Measurements from ENCODE around the gene PBLD. TPM values are rescaled to one million over a fixed set of nuclear protein-coding genes. Genes with fewer than 3 reads are reported as not detected.
"Not testable (repeated sequence)": the region's sequence is repeated elsewhere in the genome, so short reads cannot be mapped to it uniquely, and the experiment has no call there.

Gene PBLD
- total RNA-seq, 4 donors from 2014 or later, result 1.9 to 4.8 (median 3.0) TPM

DNA sequence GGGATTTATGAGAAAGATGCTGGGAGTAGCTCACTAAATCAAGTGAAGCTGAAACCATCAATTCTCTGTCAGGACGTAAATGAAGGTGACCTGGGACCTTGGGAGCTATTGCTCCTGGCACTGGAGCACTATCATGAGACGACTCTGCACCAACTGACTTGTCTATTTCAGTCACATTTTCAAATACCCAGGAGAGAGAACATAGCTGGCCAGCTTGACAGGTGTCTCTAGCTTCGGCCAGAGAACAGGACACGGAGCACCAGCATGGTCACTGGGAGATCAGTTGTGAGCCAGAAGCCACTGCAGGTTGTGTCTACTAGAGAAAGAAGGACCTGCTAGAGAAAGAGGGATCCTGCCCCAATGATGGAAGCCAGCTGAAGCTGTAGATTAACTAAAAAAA is 83.4 kb downstream of the PBLD start:
- Histone ChIP-seq H3K9me3 (no peaks in the 10 kb centered on the region), H3K36me3 (no peaks in the 10 kb centered on the region), H3K4me1 (peaks cover 6 to 15% of the 10 kb centered on the region in 2 donors), H3K4me3 (no peak overlapping the region), H3K27ac (peak overlapping the region in 2 of 4 donors; percentile 12 to 60), H3K27me3 (no peaks in the 10 kb centered on the region)
- in situ Hi-C loops (cut with MboI; ENCODE audit: low sequenced_read_pairs in 4 of 4), result no loop called here
- TF ChIP-seq, protein P1, sequence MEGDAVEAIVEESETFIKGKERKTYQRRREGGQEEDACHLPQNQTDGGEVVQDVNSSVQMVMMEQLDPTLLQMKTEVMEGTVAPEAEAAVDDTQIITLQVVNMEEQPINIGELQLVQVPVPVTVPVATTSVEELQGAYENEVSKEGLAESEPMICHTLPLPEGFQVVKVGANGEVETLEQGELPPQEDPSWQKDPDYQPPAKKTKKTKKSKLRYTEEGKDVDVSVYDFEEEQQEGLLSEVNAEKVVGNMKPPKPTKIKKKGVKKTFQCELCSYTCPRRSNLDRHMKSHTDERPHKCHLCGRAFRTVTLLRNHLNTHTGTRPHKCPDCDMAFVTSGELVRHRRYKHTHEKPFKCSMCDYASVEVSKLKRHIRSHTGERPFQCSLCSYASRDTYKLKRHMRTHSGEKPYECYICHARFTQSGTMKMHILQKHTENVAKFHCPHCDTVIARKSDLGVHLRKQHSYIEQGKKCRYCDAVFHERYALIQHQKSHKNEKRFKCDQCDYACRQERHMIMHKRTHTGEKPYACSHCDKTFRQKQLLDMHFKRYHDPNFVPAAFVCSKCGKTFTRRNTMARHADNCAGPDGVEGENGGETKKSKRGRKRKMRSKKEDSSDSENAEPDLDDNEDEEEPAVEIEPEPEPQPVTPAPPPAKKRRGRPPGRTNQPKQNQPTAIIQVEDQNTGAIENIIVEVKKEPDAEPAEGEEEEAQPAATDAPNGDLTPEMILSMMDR (IDR thresholded peaks at IDR 0.05 in 4 of 5, conservative IDR thresholded peaks at IDR 0.05 in 1 of 5), result no peak
- no peak for TF ChIP-seq POLR2A (IDR thresholded peaks at IDR 0.05)
- peak; percentile 60 to 78 for DNase-seq
- intact Hi-C loops (cut with DNase I; ENCODE audit: low total_unique reads), result no loop called here
- ATAC-seq, result peak; percentile 95 to 98

DNA sequence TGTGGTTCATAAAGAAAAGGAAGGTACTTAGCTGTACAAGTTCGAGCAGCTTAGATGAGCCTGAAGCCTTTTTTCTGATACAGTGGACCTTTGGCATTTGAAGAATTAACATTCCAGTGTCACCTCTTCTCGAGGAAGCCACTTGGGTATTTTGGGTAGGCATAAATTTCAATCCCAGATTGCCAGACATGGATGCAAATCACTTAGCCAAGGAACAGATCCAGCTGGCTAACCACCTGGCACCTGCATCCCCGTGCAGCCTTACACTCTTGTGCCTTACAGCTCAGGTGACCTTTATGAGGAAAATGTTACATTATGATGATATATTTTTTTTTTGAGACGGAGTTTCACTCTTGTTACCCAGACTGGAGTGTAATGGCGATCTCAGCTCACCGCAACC is 84.8 kb downstream of the PBLD start:
- Histone ChIP-seq H3K4me1 (peaks cover 6 to 15% of the 10 kb centered on the region in 2 donors), H3K36me3 (no peaks in the 10 kb centered on the region)

DNA sequence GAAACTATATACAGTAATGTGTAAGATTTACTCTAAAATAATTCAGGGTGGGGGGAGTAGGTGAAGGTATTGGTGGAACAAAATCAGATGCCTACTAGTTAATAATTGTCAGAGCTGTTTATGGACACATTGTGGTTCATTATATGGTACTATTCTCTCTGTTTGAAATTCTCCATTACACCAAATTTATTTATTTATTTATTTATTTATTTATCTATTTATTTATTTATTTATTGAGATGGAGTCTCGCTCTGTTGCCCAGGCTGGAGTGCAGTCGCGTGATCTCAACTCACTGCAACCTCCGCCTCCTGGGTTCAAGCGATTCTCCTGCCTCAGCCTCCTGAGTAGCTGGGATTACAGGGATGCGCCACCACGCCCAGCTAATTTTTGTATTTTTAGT is 86.3 kb downstream of the PBLD start:
- H3K9me3 ChIP-seq; ATAC-seq; DNase-seq; H3K36me3 ChIP-seq; H3K27me3 ChIP-seq; H3K4me3 ChIP-seq; intact Hi-C loops (cut with DNase I; ENCODE audit: low total_unique reads); H3K27ac ChIP-seq; in situ Hi-C loops (cut with MboI; ENCODE audit: low sequenced_read_pairs in 4 of 4): not testable (repeated sequence)
- peaks cover 6 to 15% of the 10 kb centered on the region in 2 donors for H3K4me1 ChIP-seq

More for the DNA sequence above, 84.8 kb downstream of the PBLD start:
- H3K4me3 ChIP-seq, result no peak overlapping the region
- in situ Hi-C loops (cut with MboI; ENCODE audit: low sequenced_read_pairs in 4 of 4), result no loop called here
- H3K9me3 ChIP-seq, result no peaks in the 10 kb centered on the region
- no peaks in the 10 kb centered on the region for H3K27me3 ChIP-seq
- ATAC-seq (no peak), DNase-seq (no peak)
- intact Hi-C loops (cut with DNase I; ENCODE audit: low total_unique reads), result no loop called here
- TF ChIP-seq, protein P1 (IDR thresholded peaks at IDR 0.05 in 4 of 5, conservative IDR thresholded peaks at IDR 0.05 in 1 of 5), result no peak
- no peak for TF ChIP-seq POLR2A (IDR thresholded peaks at IDR 0.05)
- H3K27ac ChIP-seq, result no peak overlapping the region

DNA sequence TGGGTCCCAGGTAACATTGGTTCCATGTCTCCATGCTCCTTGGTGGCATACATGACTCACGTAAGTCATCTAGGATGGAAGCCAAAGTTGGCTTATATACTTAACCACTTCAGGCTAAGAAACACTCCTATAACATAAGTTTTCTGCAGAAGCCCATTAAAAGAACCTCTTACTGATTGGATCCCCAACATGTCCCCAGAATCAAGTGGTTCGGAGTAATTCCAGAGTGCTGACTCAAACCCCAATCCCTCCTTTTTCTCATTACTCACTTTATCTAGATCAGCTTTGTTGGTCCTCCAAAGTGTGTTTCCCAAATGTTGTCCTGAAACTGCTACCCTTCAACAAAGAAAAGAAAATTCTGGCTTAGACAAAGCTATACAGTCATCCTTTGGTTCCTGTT is 90.7 kb downstream of the PBLD start:
- ATAC-seq, result no peak
- Histone ChIP-seq H3K27me3 (no peaks in the 10 kb centered on the region), H3K4me3 (no peak overlapping the region), H3K36me3 (no peaks in the 10 kb centered on the region), H3K4me1 (no peaks in the 10 kb centered on the region), H3K27ac (no peak overlapping the region), H3K9me3 (no peaks in the 10 kb centered on the region)
- in situ Hi-C loops (cut with MboI; ENCODE audit: low sequenced_read_pairs in 4 of 4), result no loop called here
- no peak for TF ChIP-seq POLR2A (IDR thresholded peaks at IDR 0.05)
- TF ChIP-seq, protein P1 (IDR thresholded peaks at IDR 0.05 in 4 of 5, conservative IDR thresholded peaks at IDR 0.05 in 1 of 5), result no peak
- intact Hi-C loops (cut with DNase I; ENCODE audit: low total_unique reads), result no loop called here
- no peak for DNase-seq

DNA sequence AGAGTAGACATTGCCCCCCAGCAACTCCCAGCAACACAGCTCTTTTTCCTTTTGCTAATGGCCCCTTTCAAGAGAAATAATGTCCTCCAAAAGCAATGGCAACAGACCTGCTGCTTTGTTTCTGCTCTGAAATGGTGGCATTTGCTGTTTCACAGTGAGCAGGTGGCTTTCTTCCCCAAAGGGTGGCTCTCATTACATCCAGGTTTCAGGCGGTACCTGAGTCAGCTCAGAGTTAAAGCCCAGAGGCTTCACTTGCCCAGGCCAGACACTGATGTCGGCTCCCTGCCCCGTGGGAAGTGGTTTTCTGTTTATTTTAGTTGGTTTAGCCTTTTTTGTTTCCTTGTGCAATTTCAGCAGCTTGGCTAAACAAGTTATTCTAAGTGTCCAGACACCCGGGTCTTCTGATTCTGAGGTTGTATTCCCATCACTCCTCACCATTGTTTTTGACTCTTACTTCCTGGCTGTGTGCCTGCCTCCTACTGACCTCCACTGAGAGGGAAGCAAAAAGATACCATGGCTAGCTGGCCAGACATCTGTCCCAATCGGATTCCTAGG is 93.1 kb downstream of the PBLD start:
- intact Hi-C loops (cut with DNase I; ENCODE audit: low total_unique reads), result no loop called here
- Histone ChIP-seq H3K36me3 (no peaks in the 10 kb centered on the region), H3K9me3 (no peaks in the 10 kb centered on the region), H3K4me1 (no peaks in the 10 kb centered on the region), H3K4me3 (no peak overlapping the region), H3K27me3 (no peaks in the 10 kb centered on the region), H3K27ac (no peak overlapping the region)
- DNase-seq (no peak), ATAC-seq (no peak)
- in situ Hi-C loops (cut with MboI; ENCODE audit: low sequenced_read_pairs in 4 of 4), result no loop called here
- TF ChIP-seq POLR2A (IDR thresholded peaks at IDR 0.05), result no peak
- TF ChIP-seq, protein P1 (IDR thresholded peaks at IDR 0.05 in 4 of 5, conservative IDR thresholded peaks at IDR 0.05 in 1 of 5), result no peak

All from gastrocnemius medialis (tissue), 4 donors.